Measurements from ENCODE around the gene KCNH2.

Gene KCNH2

GRCh38 chr7:150999497-151000230 lies 21.5 kb upstream of the KCNH2 start:
- in situ Hi-C loops (cut with HindIII; ENCODE audit: low sequenced_read_pairs), result no loop called here
- no peak overlapping the region for H3K4me3 ChIP-seq (ENCODE audit: low read depth, low read length)
- TF ChIP-seq, protein P1, sequence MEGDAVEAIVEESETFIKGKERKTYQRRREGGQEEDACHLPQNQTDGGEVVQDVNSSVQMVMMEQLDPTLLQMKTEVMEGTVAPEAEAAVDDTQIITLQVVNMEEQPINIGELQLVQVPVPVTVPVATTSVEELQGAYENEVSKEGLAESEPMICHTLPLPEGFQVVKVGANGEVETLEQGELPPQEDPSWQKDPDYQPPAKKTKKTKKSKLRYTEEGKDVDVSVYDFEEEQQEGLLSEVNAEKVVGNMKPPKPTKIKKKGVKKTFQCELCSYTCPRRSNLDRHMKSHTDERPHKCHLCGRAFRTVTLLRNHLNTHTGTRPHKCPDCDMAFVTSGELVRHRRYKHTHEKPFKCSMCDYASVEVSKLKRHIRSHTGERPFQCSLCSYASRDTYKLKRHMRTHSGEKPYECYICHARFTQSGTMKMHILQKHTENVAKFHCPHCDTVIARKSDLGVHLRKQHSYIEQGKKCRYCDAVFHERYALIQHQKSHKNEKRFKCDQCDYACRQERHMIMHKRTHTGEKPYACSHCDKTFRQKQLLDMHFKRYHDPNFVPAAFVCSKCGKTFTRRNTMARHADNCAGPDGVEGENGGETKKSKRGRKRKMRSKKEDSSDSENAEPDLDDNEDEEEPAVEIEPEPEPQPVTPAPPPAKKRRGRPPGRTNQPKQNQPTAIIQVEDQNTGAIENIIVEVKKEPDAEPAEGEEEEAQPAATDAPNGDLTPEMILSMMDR (IDR thresholded peaks at IDR 0.05; ENCODE audit: low read depth, low read length, missing control alignments), result no peak
- no peak for DNase-seq (ENCODE audit: low read depth)

- no peak overlapping the region for H3K4me3 ChIP-seq (ENCODE audit: low read depth, low read length)
- in situ Hi-C loops (cut with HindIII; ENCODE audit: low sequenced_read_pairs), result no loop called here
- DNase-seq (ENCODE audit: low read depth), result no peak
- TF ChIP-seq, protein P1 (IDR thresholded peaks at IDR 0.05; ENCODE audit: low read depth, low read length, missing control alignments), result no peak
Observed at GRCh38 chr7:150999001-150999400, 20.9 kb upstream of the KCNH2 start.

- TF ChIP-seq, protein P1 (IDR thresholded peaks at IDR 0.05; ENCODE audit: low read depth, low read length, missing control alignments), result no peak
- no peak overlapping the region for H3K4me3 ChIP-seq (ENCODE audit: low read depth, low read length)
- no peak for DNase-seq (ENCODE audit: low read depth)
- in situ Hi-C loops (cut with HindIII; ENCODE audit: low sequenced_read_pairs), result no loop called here
Observed at GRCh38 chr7:150998341-150998740, 20.2 kb upstream of the KCNH2 start.

DNA sequence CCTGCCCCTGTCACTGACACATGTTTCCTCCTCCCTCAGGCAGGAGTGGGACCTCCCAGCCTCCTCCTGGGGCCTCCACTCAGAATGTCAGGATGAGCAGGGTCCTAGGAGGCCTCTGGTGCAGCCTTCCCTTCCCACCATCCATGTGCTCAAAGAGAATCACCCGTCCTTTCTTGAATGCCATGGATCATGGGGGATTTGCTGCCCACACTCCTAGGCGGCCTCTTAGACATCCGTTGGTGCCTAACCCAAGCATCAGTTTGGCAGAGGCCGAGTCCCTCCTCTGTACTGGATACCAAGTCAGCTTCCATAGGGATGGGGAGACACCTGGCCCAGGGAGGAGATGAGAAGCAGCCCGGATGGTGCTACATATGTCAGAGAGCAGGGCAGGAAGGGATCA lies 19.7 kb upstream of the KCNH2 start:
- no peak overlapping the region for H3K4me3 ChIP-seq (ENCODE audit: low read depth, low read length)
- no peak for DNase-seq (ENCODE audit: low read depth)
- TF ChIP-seq, protein P1 (IDR thresholded peaks at IDR 0.05; ENCODE audit: low read depth, low read length, missing control alignments), result no peak
- in situ Hi-C loops (cut with HindIII; ENCODE audit: low sequenced_read_pairs), result no loop called here

GRCh38 chr7:150997075-150997511 lies 19.0 kb upstream of the KCNH2 start:
- DNase-seq (ENCODE audit: low read depth), result no peak
- TF ChIP-seq, protein P1 (IDR thresholded peaks at IDR 0.05; ENCODE audit: low read depth, low read length, missing control alignments), result no peak
- in situ Hi-C loops (cut with HindIII; ENCODE audit: low sequenced_read_pairs), result no loop called here
- no peak overlapping the region for H3K4me3 ChIP-seq (ENCODE audit: low read depth, low read length)

GRCh38 chr7:150996376-150997074 lies 18.4 kb upstream of the KCNH2 start:
- DNase-seq (ENCODE audit: low read depth), result no peak
- H3K4me3 ChIP-seq (ENCODE audit: low read depth, low read length), result no peak overlapping the region
- in situ Hi-C loops (cut with HindIII; ENCODE audit: low sequenced_read_pairs), result no loop called here
- TF ChIP-seq, protein P1 (IDR thresholded peaks at IDR 0.05; ENCODE audit: low read depth, low read length, missing control alignments), result no peak
